D721Med (cell line): Measurements from ENCODE around the gene GAP43.

Source experiments
- DNase-seq: peaks from one replicate; pipeline ENCODE4 v3.0.0; 2011; ENCODE audit warnings: low spot score; ENCODE audit not compliant: insufficient read length
- FAIRE-seq: peaks from 2 replicates; lab custom pipeline; 2011; peaks lifted over from hg19 to GRCh38; lab: Jason Lieb, UNC
- TF ChIP-seq, protein P1 (sequence below): IDR thresholded peaks from 2 replicates; pipeline ENCODE4 v1.5.1; 2012; ENCODE audit warnings: mild to moderate bottlenecking, control low read depth; ENCODE audit not compliant: insufficient read depth; ENCODE audit errors: missing control alignments

GAP43 gene, protein sequence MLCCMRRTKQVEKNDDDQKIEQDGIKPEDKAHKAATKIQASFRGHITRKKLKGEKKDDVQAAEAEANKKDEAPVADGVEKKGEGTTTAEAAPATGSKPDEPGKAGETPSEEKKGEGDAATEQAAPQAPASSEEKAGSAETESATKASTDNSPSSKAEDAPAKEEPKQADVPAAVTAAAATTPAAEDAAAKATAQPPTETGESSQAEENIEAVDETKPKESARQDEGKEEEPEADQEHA

DNA sequence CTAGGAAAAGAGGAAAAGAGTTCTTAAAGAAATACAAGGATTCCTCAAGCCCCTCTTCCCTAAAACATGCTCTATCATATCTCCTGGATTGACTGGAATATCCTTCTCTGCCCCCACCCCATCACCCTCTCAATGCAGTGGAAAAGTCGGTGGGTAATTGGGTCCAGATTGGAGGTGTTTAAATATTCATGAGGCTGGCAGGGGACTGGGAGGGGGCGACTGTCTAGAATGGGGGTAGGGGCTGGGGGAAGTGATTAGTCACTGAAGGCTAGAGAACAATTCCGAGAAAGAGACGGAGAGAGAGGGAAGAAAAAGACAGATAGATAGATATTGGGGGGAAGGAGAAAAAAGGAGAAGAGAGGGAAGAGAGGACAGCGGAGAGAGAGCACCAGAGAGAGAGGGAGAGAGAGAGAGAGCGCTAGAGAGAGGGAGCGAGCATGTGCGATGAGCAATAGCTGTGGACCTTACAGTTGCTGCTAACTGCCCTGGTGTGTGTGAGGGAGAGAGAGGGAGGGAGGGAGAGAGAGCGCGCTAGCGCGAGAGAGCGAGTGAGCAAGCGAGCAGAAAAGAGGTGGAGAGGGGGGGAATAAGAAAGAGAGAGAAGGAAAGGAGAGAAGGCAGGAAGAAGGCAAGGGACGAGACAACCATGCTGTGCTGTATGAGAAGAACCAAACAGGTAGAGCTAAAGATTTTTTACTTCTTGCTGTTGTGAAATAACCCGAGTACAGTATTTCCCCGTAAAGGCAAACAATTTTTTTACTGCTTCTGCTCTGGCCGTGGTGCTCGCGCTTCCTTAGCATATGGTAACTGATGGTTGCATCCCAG, at the start of gene GAP43:
TSS of gene GAP43 (plus strand) at position 467 of the 825 bp plus-strand sequence. CDS start at position 647, 180 bp downstream.
- FAIRE-seq (no peak), DNase-seq (no peak)
- TF ChIP-seq, protein P1, sequence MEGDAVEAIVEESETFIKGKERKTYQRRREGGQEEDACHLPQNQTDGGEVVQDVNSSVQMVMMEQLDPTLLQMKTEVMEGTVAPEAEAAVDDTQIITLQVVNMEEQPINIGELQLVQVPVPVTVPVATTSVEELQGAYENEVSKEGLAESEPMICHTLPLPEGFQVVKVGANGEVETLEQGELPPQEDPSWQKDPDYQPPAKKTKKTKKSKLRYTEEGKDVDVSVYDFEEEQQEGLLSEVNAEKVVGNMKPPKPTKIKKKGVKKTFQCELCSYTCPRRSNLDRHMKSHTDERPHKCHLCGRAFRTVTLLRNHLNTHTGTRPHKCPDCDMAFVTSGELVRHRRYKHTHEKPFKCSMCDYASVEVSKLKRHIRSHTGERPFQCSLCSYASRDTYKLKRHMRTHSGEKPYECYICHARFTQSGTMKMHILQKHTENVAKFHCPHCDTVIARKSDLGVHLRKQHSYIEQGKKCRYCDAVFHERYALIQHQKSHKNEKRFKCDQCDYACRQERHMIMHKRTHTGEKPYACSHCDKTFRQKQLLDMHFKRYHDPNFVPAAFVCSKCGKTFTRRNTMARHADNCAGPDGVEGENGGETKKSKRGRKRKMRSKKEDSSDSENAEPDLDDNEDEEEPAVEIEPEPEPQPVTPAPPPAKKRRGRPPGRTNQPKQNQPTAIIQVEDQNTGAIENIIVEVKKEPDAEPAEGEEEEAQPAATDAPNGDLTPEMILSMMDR = no peak

DNA sequence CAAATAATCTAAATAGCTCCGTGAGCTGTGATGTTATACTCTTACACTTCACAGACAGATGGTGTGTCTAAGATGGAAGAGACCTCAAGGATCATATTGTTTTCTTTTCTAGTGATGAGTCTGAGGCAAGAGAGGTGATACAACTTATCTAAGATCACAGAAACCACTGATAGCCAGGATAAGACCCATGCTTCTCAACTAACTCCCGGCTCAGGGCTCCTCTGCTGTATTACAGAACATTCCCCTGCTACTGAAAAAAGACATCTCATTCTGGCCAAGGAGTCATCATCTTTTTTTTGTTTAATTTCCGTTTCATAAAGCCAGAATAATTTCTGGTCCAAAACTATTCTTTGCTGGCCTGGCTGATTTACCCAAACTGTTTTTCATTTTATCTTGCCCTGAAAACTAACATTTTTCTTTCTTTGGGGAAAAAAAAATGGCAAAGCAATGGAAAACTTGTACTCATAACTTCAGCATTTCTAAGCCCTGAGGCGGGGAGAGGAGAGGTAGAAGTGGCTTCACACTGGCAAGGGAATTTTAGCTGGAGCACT, 46.9 kb upstream of the GAP43 start:
- DNase-seq (no peak), FAIRE-seq (no peak)
- TF ChIP-seq, protein P1 = no peak

DNA sequence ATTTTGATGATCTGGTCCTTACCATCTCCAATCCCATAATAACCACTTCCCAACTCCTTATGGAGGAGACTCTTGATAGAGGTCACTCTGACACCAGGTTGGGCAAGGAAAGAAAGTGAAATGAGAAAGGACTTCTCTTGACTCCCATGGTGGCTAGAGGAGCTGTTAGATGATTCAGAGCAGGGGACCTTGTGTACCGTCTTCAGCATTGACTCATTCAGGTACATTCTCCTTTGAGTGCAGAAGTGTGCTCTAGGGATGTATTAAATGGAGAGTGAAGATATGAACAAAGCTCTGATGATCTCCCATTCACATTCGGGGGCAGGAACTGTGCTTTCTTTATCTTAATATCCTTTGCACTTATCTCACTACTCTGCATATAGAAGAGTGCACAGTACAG, 46.3 kb upstream of the GAP43 start:
- FAIRE-seq = no peak
- TF ChIP-seq, protein P1 = no peak
- no peak for DNase-seq

DNA sequence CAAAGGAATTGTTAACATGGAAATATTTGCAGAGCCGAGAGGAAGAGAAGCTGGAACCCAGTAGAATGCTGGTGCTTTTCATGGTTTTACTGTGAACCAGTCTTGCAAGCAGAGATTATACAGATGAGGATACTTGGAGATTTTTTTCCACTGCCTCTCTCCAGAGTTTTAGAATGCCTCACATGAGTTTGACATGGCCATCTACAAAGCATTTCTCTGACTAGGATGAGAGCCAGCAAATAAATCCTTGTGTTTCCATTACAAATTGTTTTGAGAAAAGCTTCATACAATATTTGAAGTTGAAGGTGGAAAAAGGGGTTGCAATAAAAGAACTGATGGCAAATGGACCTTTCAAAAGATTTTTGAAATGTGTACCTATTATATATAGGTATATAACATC, 45.0 kb upstream of the GAP43 start:
- DNase-seq (no peak), FAIRE-seq (no peak)
- TF ChIP-seq, protein P1 = no peak

DNA sequence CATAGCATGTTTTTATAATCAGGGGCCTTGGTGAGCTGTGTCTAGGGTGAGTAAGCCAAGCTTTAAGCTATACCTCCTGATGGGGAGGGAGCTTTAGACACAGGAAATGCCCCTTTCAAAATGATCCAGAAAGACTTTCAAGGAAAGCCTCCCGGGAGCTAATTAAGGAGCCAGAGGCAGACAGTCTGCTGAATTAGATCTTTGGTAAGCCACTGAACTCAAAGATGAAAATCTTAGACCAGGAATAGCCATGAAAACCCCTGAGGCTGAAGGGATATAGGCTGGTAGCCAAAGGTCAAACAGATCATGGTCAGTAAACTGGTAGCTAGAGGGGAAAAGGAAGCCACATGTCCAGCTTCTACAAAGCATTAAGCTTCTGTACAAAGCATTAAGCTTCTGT, 42.7 kb upstream of the GAP43 start:
- no peak for FAIRE-seq
- DNase-seq = no peak

DNA sequence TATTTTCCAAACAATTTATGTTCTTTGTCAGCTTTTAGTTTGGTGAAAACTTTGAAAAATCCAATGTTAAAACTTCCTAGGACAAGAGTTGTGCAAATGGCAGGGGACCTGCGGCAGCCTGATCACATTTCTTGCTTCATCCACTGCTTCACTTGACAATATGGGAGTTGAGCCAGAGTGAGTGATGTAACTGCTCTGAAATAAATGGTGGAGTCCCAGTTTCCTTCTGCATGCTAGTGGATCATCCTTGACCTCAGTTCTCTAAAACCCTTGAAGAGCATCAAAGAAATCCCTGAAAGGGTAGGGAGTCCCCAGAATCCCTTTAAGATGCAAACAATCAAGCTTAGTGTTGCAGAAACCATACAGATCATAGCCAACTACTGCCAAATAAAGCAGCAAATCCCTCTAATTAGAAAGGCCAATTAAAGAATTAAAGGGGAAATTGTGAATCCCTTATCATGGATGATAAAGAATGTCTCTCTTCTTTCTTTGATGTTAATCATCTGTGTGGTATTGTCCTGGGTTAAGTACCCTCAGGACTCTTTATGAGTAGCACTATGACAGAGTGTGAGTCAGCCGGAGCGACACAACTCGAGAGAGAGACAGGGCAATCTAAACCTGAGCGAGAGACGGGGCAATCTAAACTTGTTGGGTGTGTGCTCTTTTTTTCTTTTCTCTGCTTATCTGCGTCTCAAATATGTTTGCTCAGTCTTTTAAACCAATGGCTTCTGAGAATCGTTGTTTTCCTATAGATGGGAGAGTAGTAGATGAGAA, 41.8 kb upstream of the GAP43 start:
- FAIRE-seq (no peak), DNase-seq (no peak)
- TF ChIP-seq, protein P1 = no peak

More for the DNA sequence above, 42.7 kb upstream of the GAP43 start:
- TF ChIP-seq, protein P1 = no peak
